ENCODE measurements around the gene SCMH1. TPM values are rescaled to one million over a fixed set of nuclear protein-coding genes. Genes with fewer than 3 reads are reported as not detected.

The SCMH1 gene
- total and polyA plus RNA-seq, 2 of the 4 experiments (the other 2 are of a cell fraction): 9.0 to 19.4 TPM

GRCh38 chr1:41149570-41149969 is 92.5 kb downstream of the SCMH1 start:
- Histone ChIP-seq H4K8ac (ENCODE audit: low read depth in 2 of 2, low read length in 2 of 2) (no peak overlapping the region), H3K9me3 (ENCODE audit: control insufficient read depth, insufficient read depth, low read length) (no peaks in the 10 kb centered on the region), H4K5ac (ENCODE audit: low read depth, low read length) (no peak overlapping the region), H3K36me3 (ENCODE audit: control insufficient read depth, insufficient read depth, low read length) (peaks cover 4% of the 10 kb centered on the region; the same call in 1 of the 2 replicates), H3K9me1 (ENCODE audit: insufficient read depth, low read length) (peaks cover 4% of the 10 kb centered on the region; the same call in 1 of the 2 replicates), H3K27ac (ENCODE audit: insufficient read depth, low read length) (no peak overlapping the region), H3K4ac (ENCODE audit: low read depth, low read length) (no peak overlapping the region), H2AK5ac (ENCODE audit: low read depth, low read length) (no peak overlapping the region), H3K23ac (ENCODE audit: low read depth, low read length) (no peak overlapping the region), H2BK15ac (ENCODE audit: low read depth, low read length) (no peak overlapping the region), H3K18ac (ENCODE audit: low read depth, low read length) (no peak overlapping the region), H3K4me1 (ENCODE audit: control insufficient read depth, insufficient read depth, low read length) (peaks cover 20% of the 10 kb centered on the region), H3K4me3 (ENCODE audit: insufficient read depth, low read depth, low read length) (no peak overlapping the region), H3K14ac (replicated peaks; ENCODE audit: low read depth, low read length) (no peak overlapping the region), H4K91ac (ENCODE audit: insufficient read depth, low read depth, low read length) (no peak overlapping the region), H2BK5ac (ENCODE audit: low read depth, low read length, poor library complexity, severe bottlenecking) (no peak overlapping the region), H2BK20ac (ENCODE audit: low read depth, low read length) (no peak overlapping the region), H2AK9ac (replicated peaks; ENCODE audit: low read depth, low read length, poor library complexity) (no peak overlapping the region), H3K9ac (ENCODE audit: low read depth, low read length) (no peak overlapping the region), H2BK120ac (ENCODE audit: low read depth, low read length) (no peak overlapping the region), H3K79me1 (ENCODE audit: low read depth in 1 of 2, low read length in 2 of 2) (0 out of 4 replicates have a peak, but pooled peaks cover 0 to 3% of the 10 kb centered on the region in 2 experiments), H3K56ac (ENCODE audit: extremely low read depth, insufficient read depth, low read length) (no peak overlapping the region), H4K20me1 (ENCODE audit: insufficient read depth, low read length) (no peaks in the 10 kb centered on the region), H3K4me2 (ENCODE audit: low read depth, low read length) (no peak overlapping the region), H2AFZ (replicated peaks; ENCODE audit: low read length, poor library complexity) (no peak overlapping the region), H3K27me3 (ENCODE audit: control insufficient read depth, insufficient read depth, low read length) (no peaks in the 10 kb centered on the region)
- no CpG with 5 or more reads among the region's 2 CpGs for WGBS, 2 experiments (ENCODE audit: extremely low coverage in 2 of 2, insufficient read length in 1 of 2)
- intact Hi-C loops (cut with micrococcal nuclease): no loop called here
- ChIA-PET CTCF (no interaction called here), POLR2A (ENCODE audit: unreplicated experiment) (no interaction called here)
- in situ Hi-C loops (cut with MboI; ENCODE audit: low sequenced_read_pairs): no loop called here
- ATAC-seq (ENCODE audit: low read depth): no peak
- DNase-seq: no peak
- dilution Hi-C loops (cut with HindIII; ENCODE audit: low sequenced_read_pairs, unreplicated experiment): no loop called here
- TF ChIP-seq MXI1 (IDR thresholded peaks at IDR 0.05; ENCODE audit: borderline replicate concordance, low read depth, low read length): no peak
- no peak for TF ChIP-seq RAD21 (IDR thresholded peaks at IDR 0.05; ENCODE audit: low read length)
- no peak for TF ChIP-seq RFX5 (IDR thresholded peaks at IDR 0.05; ENCODE audit: low read depth, low read length)
- no peak for TF ChIP-seq SMC3 (IDR thresholded peaks at IDR 0.05; ENCODE audit: low read depth, low read length)
- no peak for TF ChIP-seq RCOR1 (IDR thresholded peaks at IDR 0.05; ENCODE audit: insufficient replicate concordance, low read length)
- no peak for TF ChIP-seq MAZ (IDR thresholded peaks at IDR 0.05; ENCODE audit: borderline replicate concordance, low read depth, low read length)
- no peak for TF ChIP-seq POLR2A (IDR thresholded peaks at IDR 0.05; ENCODE audit: low read depth, low read length)
- no peak for TF ChIP-seq USF2 (IDR thresholded peaks at IDR 0.05; ENCODE audit: low read depth, low read length)
- TF ChIP-seq NFE2L2 (IDR thresholded peaks at IDR 0.05; ENCODE audit: low read depth, low read length): no peak
- TF ChIP-seq FOS (IDR thresholded peaks at IDR 0.05; ENCODE audit: low read depth, low read length): no peak
- no peak for TF ChIP-seq CTCF (conservative IDR thresholded peaks at IDR 0.05; ENCODE audit: low read depth, low read length)
- no peak for TF ChIP-seq CHD1 (IDR thresholded peaks at IDR 0.05; ENCODE audit: low read depth, low read length)
- TF ChIP-seq CEBPB (IDR thresholded peaks at IDR 0.05; ENCODE audit: low read depth, low read length): no peak
- TF ChIP-seq, protein P1, sequence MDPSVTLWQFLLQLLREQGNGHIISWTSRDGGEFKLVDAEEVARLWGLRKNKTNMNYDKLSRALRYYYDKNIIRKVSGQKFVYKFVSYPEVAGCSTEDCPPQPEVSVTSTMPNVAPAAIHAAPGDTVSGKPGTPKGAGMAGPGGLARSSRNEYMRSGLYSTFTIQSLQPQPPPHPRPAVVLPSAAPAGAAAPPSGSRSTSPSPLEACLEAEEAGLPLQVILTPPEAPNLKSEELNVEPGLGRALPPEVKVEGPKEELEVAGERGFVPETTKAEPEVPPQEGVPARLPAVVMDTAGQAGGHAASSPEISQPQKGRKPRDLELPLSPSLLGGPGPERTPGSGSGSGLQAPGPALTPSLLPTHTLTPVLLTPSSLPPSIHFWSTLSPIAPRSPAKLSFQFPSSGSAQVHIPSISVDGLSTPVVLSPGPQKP (IDR thresholded peaks at IDR 0.05; ENCODE audit: borderline replicate concordance, low read depth, low read length): no peak
- BruUV-seq (replicated peaks): no TSS peak

Measured in IMR-90 (cell line).